Astrocyte (in vitro differentiated cells and primary cell): ENCODE data around the gene TBXT.

Source experiments
- CTCF ChIP-seq: IDR thresholded peaks from 2 replicates; pipeline ENCODE4 v1.5.1; 2011; ENCODE audit warnings: low read depth, mild to moderate bottlenecking, inconsistent platforms, low read length, moderate library complexity; ENCODE audit not compliant: insufficient read depth
- EZH2 ChIP-seq: IDR thresholded peaks from 2 replicates; pipeline ENCODE4 v1.6.1; 2012; ENCODE audit warnings: mild to moderate bottlenecking, low read length, inconsistent platforms; ENCODE audit not compliant: insufficient read depth

DNA sequence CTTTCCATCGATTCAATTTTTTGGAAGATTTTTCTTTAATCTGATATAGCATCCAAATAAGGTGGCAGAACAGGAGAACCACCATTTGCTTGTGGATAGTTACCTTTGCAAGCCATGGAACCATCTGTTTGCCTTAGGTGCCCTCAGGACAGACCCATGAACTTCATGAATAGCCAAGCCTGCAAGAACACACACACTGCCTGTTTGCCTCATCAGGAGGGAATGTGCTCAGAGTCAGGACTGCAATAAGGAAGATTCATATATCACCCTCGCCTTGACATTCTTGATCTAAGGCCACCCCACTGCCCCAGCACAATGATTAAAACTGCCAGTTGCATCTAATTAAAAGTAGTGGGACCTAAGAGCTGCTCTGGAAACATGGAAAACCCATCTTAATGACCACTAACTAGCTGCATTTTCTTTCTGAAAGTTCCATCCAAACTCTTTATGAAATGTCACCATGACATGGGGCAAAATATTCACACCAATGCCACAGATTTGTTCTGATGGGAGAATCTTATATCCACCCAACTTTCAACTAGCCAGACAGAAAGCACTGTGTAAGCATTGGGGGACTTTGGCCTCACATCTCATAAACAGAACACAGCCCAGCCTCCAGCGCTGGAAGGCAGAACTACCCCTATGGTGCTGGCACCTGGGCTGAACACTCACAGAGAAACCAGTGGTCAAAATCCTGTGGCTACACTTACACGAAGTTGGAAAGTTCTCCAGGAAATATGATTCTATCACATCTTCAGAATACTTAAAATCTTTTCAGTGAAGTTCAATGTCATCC lies 48.3 kb downstream of the TBXT start:
- TF ChIP-seq CTCF (no peak), EZH2 (no peak)
